Activated T-helper 17 cell treated with anti-CD3 and anti-CD28 coated beads, Interleukin-2, amount 50 U/mL, for 72 hours (primary cell): ENCODE measurements around the gene NMNAT2. TPM values are rescaled to one million over a fixed set of nuclear protein-coding genes. Genes with fewer than 3 reads are reported as not detected.

Source experiments
- ATAC-seq: fragments of 150-1000 bp; cut with Tn5 transposase; replicated peaks from 2 replicates; pipeline ENCODE4 v1.10.0; 2021; ENCODE audit warnings: mild to moderate bottlenecking, moderate library complexity
- H3K27ac Mint-ChIP-seq: one replicate; pipeline ENCODE4 v1.8.0; 2022; ENCODE audit warnings: mixed read lengths
- H3K27me3 Mint-ChIP-seq: one replicate; pipeline ENCODE4 v1.8.0; 2022; ENCODE audit warnings: mixed read lengths
- H3K36me3 Mint-ChIP-seq: one replicate; pipeline ENCODE4 v1.8.0; 2022; ENCODE audit warnings: low read depth, mild to moderate bottlenecking, mixed read lengths
- H3K4me1 Mint-ChIP-seq: one replicate; pipeline ENCODE4 v1.8.0; 2022; ENCODE audit warnings: mixed read lengths
- H3K4me3 Mint-ChIP-seq: one replicate; pipeline ENCODE4 v1.8.0; 2022; ENCODE audit warnings: mild to moderate bottlenecking, mixed read lengths
- H3K9me3 Mint-ChIP-seq: one replicate; pipeline ENCODE4 v1.8.0; 2022; ENCODE audit warnings: mixed read lengths
- total RNA-seq, 2 donors: library from RNA; stranded (reverse); gene quantifications; one replicate each; pipeline ENCODE4 v1.2.3, GENCODE V29; 2022

NMNAT2 gene
- total RNA-seq, 2 donors from 2014 or later = not detected

DNA sequence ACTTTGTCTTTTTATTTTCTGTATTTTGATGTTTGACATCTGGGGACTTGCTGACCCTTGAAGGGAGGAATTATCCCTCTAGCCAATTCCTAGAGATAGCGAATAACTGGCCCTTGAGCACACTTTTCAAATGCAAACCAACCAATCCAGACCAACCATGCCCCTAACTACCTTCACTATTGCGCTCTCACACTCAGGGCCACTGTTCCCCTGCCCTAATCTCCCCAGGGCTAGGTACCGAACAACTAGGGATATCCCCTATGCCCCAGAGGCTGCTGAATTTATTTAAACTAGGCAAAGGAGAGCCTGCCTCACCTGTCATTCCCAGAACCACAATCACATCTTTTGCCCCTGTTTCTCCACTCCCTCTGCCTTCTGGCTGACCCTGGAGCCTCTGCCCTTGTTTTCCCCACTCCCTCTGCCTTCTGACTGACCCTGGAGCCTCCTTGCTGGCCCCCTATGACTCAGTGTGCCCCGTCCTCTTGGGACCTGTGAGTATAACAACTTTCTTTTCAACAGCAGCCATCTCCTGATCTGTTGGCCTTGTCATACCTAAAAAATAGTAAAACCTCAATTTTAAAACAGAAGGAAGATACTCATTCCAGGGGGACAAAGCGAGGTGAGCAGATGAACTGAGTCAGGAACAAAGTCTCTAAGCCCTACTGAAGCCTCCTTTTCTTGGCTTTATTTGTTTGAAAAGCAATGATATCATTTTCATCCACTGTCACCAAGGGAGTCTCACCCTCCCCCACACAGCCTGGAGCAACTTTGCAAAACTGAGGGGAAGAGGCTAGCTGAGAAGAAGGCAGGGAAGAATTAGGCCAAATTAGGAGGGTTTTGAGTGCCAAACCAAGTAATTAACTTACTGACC lies 115.5 kb downstream of the NMNAT2 start:
- Mint-ChIP-seq H3K4me1 (no peaks in the 10 kb centered on the region), H3K27ac (no peak overlapping the region), H3K27me3 (peaks cover 15% of the 10 kb centered on the region), H3K9me3 (no peaks in the 10 kb centered on the region), H3K4me3 (no peak overlapping the region), H3K36me3 (no peaks in the 10 kb centered on the region)
- no peak for ATAC-seq

DNA sequence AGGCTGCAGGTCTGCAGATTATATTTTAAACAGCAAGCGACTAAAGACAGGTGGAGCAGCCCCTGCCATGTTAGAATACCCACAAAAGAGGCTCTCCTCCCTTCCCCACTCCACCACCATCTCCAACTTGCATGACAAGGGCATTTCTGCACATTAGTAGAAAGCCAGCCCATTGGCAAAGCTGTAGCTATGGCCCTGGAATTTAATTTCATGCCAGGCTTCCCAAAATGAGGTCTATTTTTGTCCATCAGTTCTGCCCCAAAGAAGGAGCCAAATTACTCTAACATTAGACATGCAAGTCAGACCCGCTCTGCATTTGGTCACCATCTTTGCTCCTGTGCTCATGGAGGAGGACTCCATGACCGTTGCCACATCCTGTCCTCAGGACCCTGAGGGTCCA lies 116.9 kb downstream of the NMNAT2 start:
- no peak overlapping the region for H3K4me3 Mint-ChIP-seq
- no peaks in the 10 kb centered on the region for H3K9me3 Mint-ChIP-seq
- no peaks in the 10 kb centered on the region for H3K4me1 Mint-ChIP-seq
- H3K27ac Mint-ChIP-seq = no peak overlapping the region
- peaks cover 20% of the 10 kb centered on the region for H3K27me3 Mint-ChIP-seq
- no peaks in the 10 kb centered on the region for H3K36me3 Mint-ChIP-seq
- no peak for ATAC-seq

DNA sequence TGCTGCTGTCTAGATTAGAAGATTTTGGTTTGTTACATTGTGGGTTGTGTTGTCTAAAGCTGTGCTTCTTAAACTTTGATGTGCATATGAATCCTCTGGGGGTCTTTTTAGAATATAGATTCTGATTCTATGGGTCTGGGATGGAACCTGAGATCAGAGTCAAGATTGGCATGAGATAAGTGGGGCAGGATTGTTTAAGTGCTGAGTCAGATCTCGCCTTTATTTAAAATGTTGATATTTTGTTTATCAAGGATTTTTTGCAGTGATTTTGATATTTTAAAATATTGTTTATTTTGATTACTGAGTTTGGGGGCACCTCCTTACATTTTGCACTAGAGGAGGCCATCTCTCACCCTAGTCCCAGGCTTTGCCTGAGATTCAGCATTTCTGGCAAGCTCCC lies 117.4 kb downstream of the NMNAT2 start:
- Mint-ChIP-seq H3K27me3 (peaks cover 20% of the 10 kb centered on the region), H3K4me3 (no peak overlapping the region), H3K4me1 (no peaks in the 10 kb centered on the region), H3K9me3 (no peaks in the 10 kb centered on the region), H3K27ac (no peak overlapping the region), H3K36me3 (no peaks in the 10 kb centered on the region)
- no peak for ATAC-seq

DNA sequence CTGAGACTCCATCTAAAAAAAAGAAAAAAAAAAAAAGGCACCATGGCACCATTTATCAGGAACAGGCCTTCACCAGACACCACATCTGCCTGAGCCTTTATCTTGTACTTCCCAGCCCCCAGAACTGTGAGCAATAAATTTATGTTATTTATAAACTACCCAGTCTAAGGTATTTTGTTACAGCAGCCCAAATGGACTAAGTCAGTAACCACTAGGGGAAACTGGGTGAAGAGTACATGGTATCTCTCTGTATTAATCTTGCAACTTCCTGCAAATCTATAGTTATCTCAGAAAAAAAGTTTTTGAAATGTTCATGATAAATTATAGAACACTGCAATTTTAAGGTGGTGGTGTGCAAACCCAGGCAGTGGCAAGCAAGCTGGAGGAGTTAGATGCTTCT lies 117.8 kb downstream of the NMNAT2 start:
- H3K4me3 Mint-ChIP-seq = no peak overlapping the region
- no peaks in the 10 kb centered on the region for H3K4me1 Mint-ChIP-seq
- H3K9me3 Mint-ChIP-seq = no peaks in the 10 kb centered on the region
- peaks cover 20% of the 10 kb centered on the region for H3K27me3 Mint-ChIP-seq
- H3K27ac Mint-ChIP-seq = no peak overlapping the region
- no peak for ATAC-seq
- no peaks in the 10 kb centered on the region for H3K36me3 Mint-ChIP-seq

- Mint-ChIP-seq H3K36me3 (no peaks in the 10 kb centered on the region), H3K27ac (no peak overlapping the region), H3K4me3 (no peak overlapping the region), H3K27me3 (peaks cover 11% of the 10 kb centered on the region), H3K4me1 (no peaks in the 10 kb centered on the region), H3K9me3 (no peaks in the 10 kb centered on the region)
- no peak for ATAC-seq
Measured at GRCh38 chr1:183296782-183297181, 121.4 kb downstream of the NMNAT2 start.

- Mint-ChIP-seq H3K27me3 (peaks cover 11% of the 10 kb centered on the region), H3K4me3 (no peak overlapping the region)
Measured at GRCh38 chr1:183295521-183295920, 122.7 kb downstream of the NMNAT2 start.

GRCh38 chr1:183293876-183294275 lies 124.3 kb downstream of the NMNAT2 start:
- Mint-ChIP-seq H3K36me3 (no peaks in the 10 kb centered on the region), H3K27ac (no peak overlapping the region), H3K4me1 (no peaks in the 10 kb centered on the region), H3K9me3 (no peaks in the 10 kb centered on the region), H3K4me3 (no peak overlapping the region), H3K27me3 (peaks cover 14% of the 10 kb centered on the region)
- ATAC-seq = no peak

More at GRCh38 chr1:183295521-183295920, 122.7 kb downstream of the NMNAT2 start:
- Mint-ChIP-seq H3K4me1 (no peaks in the 10 kb centered on the region), H3K36me3 (no peaks in the 10 kb centered on the region), H3K9me3 (no peaks in the 10 kb centered on the region), H3K27ac (no peak overlapping the region)
- no peak for ATAC-seq

- no peaks in the 10 kb centered on the region for H3K36me3 Mint-ChIP-seq
- no peak for ATAC-seq
- H3K4me3 Mint-ChIP-seq = no peak overlapping the region
- H3K27ac Mint-ChIP-seq = no peak overlapping the region
- no peaks in the 10 kb centered on the region for H3K4me1 Mint-ChIP-seq
- no peaks in the 10 kb centered on the region for H3K9me3 Mint-ChIP-seq
- peaks cover 10% of the 10 kb centered on the region for H3K27me3 Mint-ChIP-seq
Measured at GRCh38 chr1:183293241-183293640, 124.9 kb downstream of the NMNAT2 start.

DNA sequence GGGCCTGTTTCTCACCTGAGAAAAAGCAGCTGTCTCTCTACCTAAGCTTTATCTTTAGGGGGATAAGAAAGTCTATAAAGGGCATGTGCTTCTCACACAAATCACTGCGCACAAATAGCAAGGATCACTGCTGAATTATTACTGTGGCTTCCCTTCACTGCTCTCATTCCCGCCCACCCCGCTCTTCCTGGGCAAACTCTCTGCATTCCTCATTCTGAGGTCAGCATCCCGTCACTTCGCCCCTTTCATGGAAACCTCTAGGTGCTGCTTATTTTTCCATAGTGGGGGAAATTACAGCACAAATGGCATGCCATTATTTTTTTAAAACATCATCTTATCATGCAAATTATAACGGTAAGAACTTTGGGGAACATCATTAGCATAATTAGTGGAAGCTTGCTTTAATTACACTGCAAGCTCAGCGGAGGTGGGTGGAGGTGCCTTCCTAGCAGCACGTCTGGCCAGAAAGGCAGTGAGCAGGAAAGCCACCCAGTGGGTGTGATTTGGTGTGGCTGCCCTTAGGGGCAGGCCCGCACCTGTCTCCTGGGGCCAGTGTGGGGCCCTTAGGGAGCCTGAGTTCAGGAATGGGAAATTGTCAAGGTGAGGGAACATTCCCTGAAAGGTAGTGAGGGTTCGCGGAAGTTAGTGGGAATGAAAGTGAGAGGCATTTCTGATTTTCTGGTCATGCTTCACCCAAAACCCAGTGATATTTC lies 126.2 kb downstream of the NMNAT2 start:
- Mint-ChIP-seq H3K4me3 (no peak overlapping the region), H3K27ac (no peak overlapping the region), H3K36me3 (no peaks in the 10 kb centered on the region), H3K4me1 (no peaks in the 10 kb centered on the region), H3K9me3 (no peaks in the 10 kb centered on the region), H3K27me3 (peaks cover 6% of the 10 kb centered on the region)
- no peak for ATAC-seq

DNA sequence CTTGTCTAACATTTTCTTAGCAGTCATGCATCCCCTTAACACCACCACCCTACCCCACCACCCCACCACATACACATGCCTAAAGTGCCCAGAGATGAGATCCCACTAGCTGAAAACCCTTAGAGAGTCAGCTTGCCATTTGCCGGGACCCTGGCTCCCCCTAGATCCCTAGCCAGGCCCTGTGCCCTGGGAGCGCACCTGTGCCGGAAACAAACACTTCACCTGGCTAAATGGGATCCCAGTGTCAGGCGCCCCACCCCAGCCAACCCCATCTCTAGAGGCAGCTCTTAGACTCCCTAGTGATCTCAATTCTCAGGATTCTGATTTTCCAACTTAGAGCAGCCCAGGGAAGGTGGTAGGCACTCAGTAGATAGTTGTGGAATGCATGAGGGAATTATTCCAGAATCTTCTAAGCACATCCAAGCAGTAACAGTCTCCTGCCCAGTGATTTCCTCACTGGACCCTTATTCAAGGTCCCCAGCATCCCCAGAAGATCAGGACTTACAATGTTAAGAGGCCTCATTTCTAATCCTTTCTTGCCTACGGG lies 126.9 kb downstream of the NMNAT2 start:
- Mint-ChIP-seq H3K27ac (no peak overlapping the region), H3K9me3 (no peaks in the 10 kb centered on the region), H3K27me3 (peaks cover 2% of the 10 kb centered on the region), H3K36me3 (no peaks in the 10 kb centered on the region), H3K4me3 (no peak overlapping the region), H3K4me1 (no peaks in the 10 kb centered on the region)
- no peak for ATAC-seq

DNA sequence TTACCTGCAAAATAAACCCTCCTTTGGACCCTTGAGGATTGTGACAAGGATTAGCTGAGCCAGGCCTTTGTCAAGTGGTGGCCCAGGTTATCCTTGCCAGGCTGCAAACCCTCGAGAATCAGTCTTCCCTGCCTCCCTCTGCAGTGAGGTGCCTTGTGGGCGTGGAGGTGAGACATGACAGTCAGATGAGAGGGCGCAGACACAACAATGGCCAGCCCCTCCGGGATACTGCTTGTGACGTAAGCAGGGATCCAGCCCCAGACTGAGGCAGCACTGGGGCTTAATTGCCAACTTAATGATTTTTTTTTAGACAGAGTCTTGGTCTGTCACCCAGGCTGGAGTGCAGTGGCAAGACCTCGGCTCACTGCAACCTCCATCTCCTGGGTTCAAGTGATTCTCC lies 127.6 kb downstream of the NMNAT2 start:
- Mint-ChIP-seq H3K36me3 (no peaks in the 10 kb centered on the region), H3K9me3 (no peaks in the 10 kb centered on the region), H3K27me3 (peaks cover 2% of the 10 kb centered on the region), H3K4me1 (no peaks in the 10 kb centered on the region), H3K4me3 (no peak overlapping the region), H3K27ac (no peak overlapping the region)
- ATAC-seq = no peak

DNA sequence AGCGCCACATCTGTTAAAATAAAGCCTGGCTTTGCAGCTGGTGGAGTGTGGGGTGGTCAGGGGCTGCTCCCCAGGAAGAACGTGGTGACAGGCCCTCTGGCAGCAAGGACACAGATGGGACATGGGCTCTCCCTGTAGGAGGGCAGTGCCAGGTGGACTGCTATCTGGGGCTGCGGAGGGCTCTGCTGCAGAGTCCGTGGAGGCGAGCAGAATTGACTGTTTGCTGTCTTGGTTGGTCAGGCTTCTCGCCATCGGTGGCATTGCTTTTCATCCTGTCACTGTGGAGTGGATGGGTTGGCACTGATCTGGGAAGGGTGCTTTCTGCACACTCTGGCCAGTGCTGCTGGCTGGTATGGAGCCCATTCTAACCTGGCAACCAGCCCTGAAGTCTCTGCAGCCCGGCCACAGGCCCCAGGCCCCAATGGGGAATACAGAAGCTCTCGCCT lies 129.1 kb downstream of the NMNAT2 start:
- peaks cover 8% of the 10 kb centered on the region for H3K27me3 Mint-ChIP-seq
- no peaks in the 10 kb centered on the region for H3K4me1 Mint-ChIP-seq
- H3K9me3 Mint-ChIP-seq = no peaks in the 10 kb centered on the region
- no peak overlapping the region for H3K4me3 Mint-ChIP-seq
- no peak overlapping the region for H3K27ac Mint-ChIP-seq
- no peaks in the 10 kb centered on the region for H3K36me3 Mint-ChIP-seq
- no peak for ATAC-seq

DNA sequence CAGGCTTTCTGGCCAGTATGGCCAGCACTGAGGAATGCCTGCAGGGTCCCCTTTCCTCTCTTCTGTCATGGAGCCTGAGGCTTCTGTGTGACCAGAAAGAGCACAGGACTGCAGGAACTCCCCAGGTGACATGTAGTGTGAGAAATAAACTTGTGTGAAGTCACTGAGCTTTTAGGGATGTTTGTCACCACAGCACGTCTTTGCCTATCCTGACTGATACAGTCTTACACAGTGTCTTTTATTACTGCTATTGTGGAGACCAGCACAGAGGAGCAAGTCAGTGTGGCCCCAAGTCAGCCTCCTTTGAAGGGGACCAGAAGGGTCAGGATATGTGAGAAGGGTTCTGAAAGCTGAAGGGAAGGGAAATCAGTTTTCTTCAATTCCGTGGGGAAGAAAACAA lies 129.6 kb downstream of the NMNAT2 start:
- ATAC-seq = no peak
- Mint-ChIP-seq H3K27ac (no peak overlapping the region), H3K4me3 (no peak overlapping the region), H3K36me3 (no peaks in the 10 kb centered on the region), H3K4me1 (no peaks in the 10 kb centered on the region), H3K9me3 (no peaks in the 10 kb centered on the region), H3K27me3 (peaks cover 8% of the 10 kb centered on the region)

DNA sequence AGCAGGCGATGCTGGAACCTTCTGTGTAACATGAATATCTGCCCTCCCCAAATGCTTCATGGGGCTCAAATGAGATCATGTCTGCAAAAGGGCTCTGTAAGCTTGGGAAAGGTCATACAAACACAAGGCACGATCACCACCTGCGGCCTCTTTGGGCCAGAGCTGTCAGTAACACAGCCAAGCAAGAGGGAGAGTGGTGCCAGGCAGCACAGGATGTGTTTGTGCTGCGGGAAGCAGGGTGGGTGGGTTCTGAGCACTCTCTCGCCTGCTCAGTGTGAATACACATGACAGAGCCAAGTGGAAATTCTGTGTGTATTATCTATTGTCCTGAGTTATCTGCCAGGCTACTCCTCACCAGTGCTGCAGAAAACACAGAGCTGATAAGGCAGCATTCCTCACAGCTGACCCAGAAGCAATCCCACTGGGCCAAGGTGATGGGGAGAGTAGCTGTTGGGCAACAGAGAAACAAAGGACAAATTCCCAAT lies 130.9 kb downstream of the NMNAT2 start:
- Mint-ChIP-seq H3K27me3 (peaks cover 12% of the 10 kb centered on the region), H3K36me3 (no peaks in the 10 kb centered on the region), H3K27ac (no peak overlapping the region), H3K9me3 (no peaks in the 10 kb centered on the region), H3K4me1 (no peaks in the 10 kb centered on the region), H3K4me3 (no peak overlapping the region)
- ATAC-seq = no peak

DNA sequence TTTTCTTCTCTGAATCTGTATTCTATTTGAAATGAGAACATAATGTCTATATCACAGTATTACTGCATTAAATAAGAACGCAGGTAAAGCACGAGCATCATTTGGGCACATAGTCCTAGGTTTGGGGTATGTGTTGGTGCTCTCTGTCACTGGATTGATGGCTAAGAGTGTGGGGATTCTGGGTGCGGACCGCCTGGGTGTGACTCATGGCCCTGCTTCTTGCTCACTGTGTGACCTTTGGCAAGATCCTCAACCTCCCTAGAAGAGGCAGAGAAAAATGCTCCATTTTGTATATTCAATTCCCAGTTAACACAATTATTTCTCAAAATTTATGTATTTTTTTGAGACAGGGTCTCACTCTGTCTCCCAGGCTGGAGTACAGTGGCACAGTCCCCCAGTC lies 132.4 kb downstream of the NMNAT2 start:
- Mint-ChIP-seq H3K4me3 (no peak overlapping the region), H3K27me3 (peaks cover 12% of the 10 kb centered on the region)
- no peak for ATAC-seq

More for the DNA sequence above, 132.4 kb downstream of the NMNAT2 start:
- Mint-ChIP-seq H3K4me1 (no peaks in the 10 kb centered on the region), H3K9me3 (no peaks in the 10 kb centered on the region), H3K27ac (no peak overlapping the region), H3K36me3 (no peaks in the 10 kb centered on the region)
